AG04449 (cell line): ENCODE results near the gene DCDC1.

Experiments used
- CTCF ChIA-PET: fragments of 350-600 bp; formaldehyde crosslinking; extraction: SDS; loops from one replicate; lab custom pipeline; 2021; ENCODE audit warnings: antibody characterized with exemption; lab: Yijun Ruan, JAX
- POLR2A ChIA-PET: fragments of 400-600, 350-600 bp; formaldehyde crosslinking; extraction: SDS; loops from one replicate; lab custom pipeline; 2020; ENCODE audit warnings: antibody characterized with exemption, inconsistent platforms; lab: Yijun Ruan, JAX
- DNase-seq: peaks from one replicate; pipeline ENCODE4 v3.0.0-alpha.2; 2010; ENCODE audit warnings: low read depth, low spot score
- H3K4me3 ChIP-seq: 2 replicates; pipeline ENCODE4 v1.5.1; 2011; ENCODE audit warnings: low read depth, mild to moderate bottlenecking, control low read depth, low read length
- CTCF ChIP-seq: IDR thresholded peaks from one replicate; pipeline ENCODE4 v1.5.1; 2011; ENCODE audit warnings: mild to moderate bottlenecking, moderate library complexity, low read length, control low read depth, inconsistent platforms; ENCODE audit not compliant: insufficient read depth; ENCODE audit errors: missing control alignments

The DCDC1 gene

GRCh38 chr11:31267720-31268119 lies 101.8 kb downstream of the DCDC1 start:
- no peak overlapping the region for H3K4me3 ChIP-seq
- no peak for DNase-seq
- ChIA-PET POLR2A (no interaction called here), CTCF (no interaction called here)
- TF ChIP-seq CTCF, result no peak

DNA sequence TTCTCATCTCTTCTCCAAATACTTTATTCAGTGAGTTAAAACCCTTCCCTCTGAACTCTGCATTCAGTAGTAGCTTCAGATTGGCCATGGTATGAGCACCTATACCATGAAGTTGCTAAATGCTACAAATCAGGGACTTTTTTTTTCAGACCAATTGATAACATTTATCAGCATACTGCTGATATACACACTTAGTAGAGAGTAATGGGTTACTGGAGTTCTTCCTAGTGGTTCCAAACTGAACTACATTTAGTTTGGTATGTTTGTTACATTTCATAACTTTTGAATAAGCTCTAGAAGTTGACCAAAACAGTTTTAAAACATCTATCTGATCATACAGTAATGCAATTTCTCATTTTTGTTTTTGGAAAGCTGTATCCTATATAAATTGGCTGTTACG lies 104.7 kb downstream of the DCDC1 start:
- no peak overlapping the region for H3K4me3 ChIP-seq
- no peak for DNase-seq
- no peak for TF ChIP-seq CTCF
- ChIA-PET CTCF (no interaction called here), POLR2A (no interaction called here)

DNA sequence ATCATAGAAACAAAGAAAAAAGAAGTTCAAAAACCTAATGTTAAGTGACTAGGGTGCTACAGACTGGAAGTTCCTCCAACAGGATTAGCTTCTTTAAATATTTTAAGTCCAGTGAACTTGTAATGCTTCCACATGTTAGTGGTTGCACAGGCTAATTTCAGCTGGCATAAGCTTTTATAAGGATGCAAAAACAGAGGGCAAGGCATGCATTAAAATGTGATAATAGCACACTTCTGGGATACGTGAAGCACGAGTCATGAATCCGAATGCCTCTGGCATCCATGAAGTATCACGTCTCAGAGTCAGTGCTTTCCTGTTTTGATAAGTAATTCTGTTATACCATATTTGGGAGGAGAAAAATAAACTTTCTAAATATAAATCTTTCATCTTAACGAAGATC lies 106.8 kb downstream of the DCDC1 start:
- ChIA-PET POLR2A (no interaction called here), CTCF (no interaction called here)
- no peak for TF ChIP-seq CTCF
- H3K4me3 ChIP-seq, result no peak overlapping the region
- peak; percentile 17 for DNase-seq

- TF ChIP-seq CTCF, result no peak
Measured at GRCh38 chr11:31259797-31260196, 109.7 kb downstream of the DCDC1 start.

GRCh38 chr11:31254415-31254814 lies 115.1 kb downstream of the DCDC1 start:
- POLR2A ChIA-PET, result no interaction called here
- no peak for TF ChIP-seq CTCF
- CTCF ChIA-PET, result interaction anchor here (1.5 kb wide), 1 partner anchor 14 kb away, joined by 4 read pairs; no protein-coding TSS in a partner anchor
- no peak for DNase-seq
- no peak overlapping the region for H3K4me3 ChIP-seq

More at GRCh38 chr11:31259797-31260196, 109.7 kb downstream of the DCDC1 start:
- H3K4me3 ChIP-seq, result no peak overlapping the region
- ChIA-PET CTCF (interaction anchor here (1.3 kb wide), 1 partner anchor 20 kb away, joined by 3 read pairs; no protein-coding TSS in a partner anchor), POLR2A (no interaction called here)
- DNase-seq, result no peak

DNA sequence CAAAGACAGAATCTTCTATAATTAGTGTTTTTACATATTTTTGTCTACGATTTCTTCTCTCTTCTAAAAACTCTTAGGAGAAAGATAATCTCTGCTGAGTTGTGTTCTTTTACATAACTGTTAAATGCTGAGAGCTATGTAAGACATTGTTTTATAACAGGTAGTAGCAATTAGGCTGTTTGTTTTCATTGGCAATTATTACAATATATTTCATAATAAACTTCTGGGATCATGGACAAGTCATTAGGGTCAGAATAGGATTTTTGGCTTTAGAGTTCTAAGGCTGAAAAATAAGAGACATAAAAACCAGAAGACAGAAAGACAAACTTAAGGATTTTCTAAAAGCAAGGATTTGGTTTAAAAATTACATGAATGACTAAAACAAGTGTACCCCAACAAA lies 120.8 kb downstream of the DCDC1 start:
- POLR2A ChIA-PET, result no interaction called here
- no peak for DNase-seq
- H3K4me3 ChIP-seq, result no peak overlapping the region
- CTCF ChIA-PET, result no interaction called here
- TF ChIP-seq CTCF, result no peak
